ENCODE measurements around the gene STRC.
"Not testable (repeated sequence)": the region's sequence is repeated elsewhere in the genome, so short reads cannot be mapped to it uniquely, and the experiment has no call there.

Gene STRC

DNA sequence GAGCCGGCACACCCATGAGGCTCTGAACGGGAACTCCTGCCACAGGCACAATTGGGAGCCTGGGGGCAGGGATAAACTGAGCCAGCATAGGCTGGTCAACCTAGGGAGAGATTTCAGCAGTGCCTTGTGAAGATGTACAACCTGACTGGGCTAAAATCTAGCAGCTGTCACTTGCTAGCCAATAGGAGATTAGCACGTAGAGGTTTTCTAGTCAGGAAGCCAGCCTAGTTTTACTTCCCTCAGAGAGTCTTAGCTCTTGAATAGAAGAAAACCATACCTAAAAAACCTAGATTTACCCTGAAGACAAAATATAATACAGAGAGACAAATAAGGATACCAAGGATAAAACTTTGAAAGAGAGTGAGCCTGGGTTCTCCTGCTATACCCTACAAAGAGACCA, 55.8 kb downstream of the STRC start:
- not testable (repeated sequence) for DNase-seq

DNA sequence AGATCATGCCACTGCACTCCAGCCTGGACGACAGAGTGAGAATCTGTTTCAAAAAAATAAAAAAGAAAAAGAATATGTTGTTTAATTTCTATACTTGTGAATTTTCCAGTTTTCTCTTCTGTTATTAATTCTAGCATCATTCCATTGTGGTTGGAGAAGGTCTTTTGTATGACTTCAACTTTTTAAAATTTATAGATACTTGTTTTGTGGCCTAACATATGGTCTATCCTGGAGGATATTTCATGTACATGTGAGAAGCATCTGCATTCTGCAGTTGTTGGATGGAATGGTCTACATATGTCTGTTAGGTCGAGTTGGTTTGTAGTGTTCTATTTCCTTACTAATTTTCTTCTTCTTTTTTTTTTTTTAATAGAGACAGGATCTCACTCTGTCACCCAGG, 65.6 kb downstream of the STRC start:
- no peak for DNase-seq

DNA sequence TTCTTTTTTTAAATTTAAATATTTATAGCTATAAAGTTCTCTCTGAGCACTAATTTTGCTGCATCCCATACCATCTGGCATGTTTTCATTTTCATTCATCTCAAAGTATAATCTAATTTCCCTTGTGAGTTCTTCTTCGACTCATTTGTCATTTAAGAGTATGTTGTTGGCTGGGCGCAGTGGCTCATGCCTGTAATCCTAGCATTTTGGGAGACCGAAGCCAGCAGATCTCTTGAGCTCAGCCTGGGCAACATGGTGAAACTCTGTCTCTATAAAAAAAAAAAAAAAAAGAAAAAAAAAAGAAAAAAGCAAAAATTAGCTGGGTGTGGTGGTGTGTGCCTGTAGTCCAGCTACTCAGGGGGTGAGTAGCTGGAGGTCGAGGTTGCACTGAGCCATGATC, 66.3 kb downstream of the STRC start:
- no peak for DNase-seq

DNA sequence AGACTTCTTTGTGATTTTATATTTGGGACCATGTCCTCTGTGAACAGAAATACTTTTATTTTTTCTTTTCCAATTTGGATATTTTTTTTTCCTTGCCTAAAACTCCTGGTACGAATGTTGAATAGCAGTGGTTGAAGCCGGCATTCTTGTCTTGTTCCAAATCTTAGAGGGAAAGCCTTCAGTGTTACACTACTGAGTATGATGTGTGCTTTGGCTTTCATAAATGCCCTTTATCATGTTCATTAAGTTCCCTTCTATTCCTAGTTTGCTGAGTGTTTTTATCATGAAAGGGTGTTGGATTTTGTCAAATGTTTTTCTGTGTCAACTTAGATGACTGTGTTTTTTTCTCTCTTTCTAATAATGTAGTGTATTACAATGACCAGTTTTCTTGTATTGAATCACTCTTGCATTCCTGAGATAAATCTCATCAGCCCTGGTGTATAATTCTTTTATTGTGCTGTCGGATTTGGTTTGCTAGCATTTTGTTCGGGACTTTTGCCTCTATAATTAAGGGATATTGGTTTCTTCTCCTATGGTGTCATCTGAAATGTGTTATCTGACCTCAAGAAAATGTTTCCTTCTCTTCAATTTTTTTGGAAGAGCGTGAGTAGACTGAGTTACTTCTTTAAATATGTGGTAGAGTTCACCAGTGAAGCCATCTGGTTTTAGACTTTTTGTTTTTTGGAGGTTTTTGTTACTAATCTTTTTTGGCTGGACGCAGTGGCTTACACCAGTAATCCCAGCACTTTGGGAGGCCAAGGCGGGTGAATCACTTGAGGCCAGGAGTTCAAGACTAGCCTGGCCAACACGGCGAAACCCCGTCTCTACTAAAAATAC, 67.9 kb downstream of the STRC start:
- DNase-seq: no peak

All from midbrain (tissue), 1 donor.